Parathyroid adenoma (tissue), 2 donors: ENCODE data around the gene JADE1.
A peak's percentile ranks its signal among the peaks of the same experiment; 100 is the strongest.

Source experiments
- H2AFZ ChIP-seq: fragments of 300-600 bp; sonication (generic); one replicate; pipeline ENCODE4 v1.7.0; 2017; ENCODE audit warnings: antibody characterized with exemption, mild to moderate bottlenecking
- H3K27ac ChIP-seq: fragments of 300-600 bp; sonication (generic); one replicate; pipeline ENCODE4 v1.7.0; 2017
- H3K27me3 ChIP-seq: fragments of 300-600 bp; sonication (generic); one replicate; pipeline ENCODE4 v1.7.0; 2017; ENCODE audit warnings: low read length; ENCODE audit not compliant: control insufficient read depth, insufficient read depth
- H3K36me3 ChIP-seq: fragments of 300-600 bp; sonication (generic); one replicate; pipeline ENCODE4 v1.7.0; 2017; ENCODE audit warnings: low read length; ENCODE audit not compliant: control insufficient read depth, insufficient read depth
- H3K4me1 ChIP-seq: fragments of 300-600 bp; sonication (generic); one replicate; pipeline ENCODE4 v1.7.0; 2017; ENCODE audit warnings: control low read depth
- H3K4me2 ChIP-seq: fragments of 300-600 bp; sonication (generic); one replicate; pipeline ENCODE4 v1.7.0; 2017; ENCODE audit warnings: low read length
- H3K4me3 ChIP-seq: fragments of 300-600 bp; sonication (generic); one replicate; pipeline ENCODE4 v1.7.0; 2017; ENCODE audit warnings: low read depth, low read length
- H3K79me2 ChIP-seq: fragments of 300-600 bp; sonication (generic); one replicate; pipeline ENCODE4 v1.7.0; 2017; ENCODE audit warnings: control low read depth
- H3K9ac ChIP-seq: fragments of 300-600 bp; sonication (generic); one replicate; pipeline ENCODE4 v1.7.0; 2017; ENCODE audit warnings: mild to moderate bottlenecking
- H3K9me3 ChIP-seq: fragments of 300-600 bp; sonication (generic); one replicate; pipeline ENCODE4 v1.7.0; 2017; ENCODE audit warnings: low read length; ENCODE audit not compliant: control insufficient read depth
- TF ChIP-seq, protein P1 (sequence below): fragments of 300-600 bp; sonication (generic); IDR thresholded peaks from one replicate; pipeline ENCODE4 v1.7.0; 2017; ENCODE audit warnings: antibody characterized with exemption, mild to moderate bottlenecking
- donor health status: primary hyperparathyroidism.

The JADE1 gene

DNA sequence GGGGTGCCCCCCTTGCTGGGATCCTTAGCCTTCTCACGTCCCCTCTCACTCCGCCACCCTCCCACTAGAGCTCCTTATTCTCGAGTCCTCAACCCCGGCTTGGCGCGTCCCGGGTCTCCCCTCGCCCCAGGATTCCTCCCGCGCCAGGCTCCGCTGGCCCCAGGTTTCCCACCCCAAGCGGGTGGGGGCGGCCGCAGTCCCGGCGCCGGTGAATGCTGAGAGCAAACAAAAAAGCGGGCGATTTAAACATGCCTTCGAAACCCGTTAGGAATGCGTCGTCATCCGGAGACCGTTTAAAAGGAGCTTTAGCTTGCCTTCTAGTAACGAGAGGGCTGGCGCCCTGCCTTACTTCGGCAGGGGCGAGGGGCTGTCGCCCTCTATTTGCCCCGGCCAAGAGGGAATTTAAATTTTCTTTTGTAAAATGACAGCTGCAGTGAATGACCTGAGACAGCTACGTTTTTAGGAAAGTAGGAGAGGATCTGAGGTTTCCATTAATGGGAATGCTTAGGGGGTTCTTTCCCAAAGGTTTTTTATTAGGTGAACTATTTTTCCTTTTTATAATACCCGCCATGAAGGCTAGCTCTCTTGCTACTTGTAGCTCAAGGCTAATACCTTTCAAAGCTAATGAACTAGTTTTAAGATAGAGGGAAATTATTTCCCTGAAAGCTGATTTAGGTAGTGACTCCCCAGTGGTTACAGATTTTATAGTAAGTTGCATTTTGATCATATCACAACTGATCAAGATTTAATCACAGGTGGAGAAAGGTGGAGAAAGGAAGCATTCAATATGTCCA is 3.1 kb downstream of the JADE1 start:
- TF ChIP-seq, protein P1, sequence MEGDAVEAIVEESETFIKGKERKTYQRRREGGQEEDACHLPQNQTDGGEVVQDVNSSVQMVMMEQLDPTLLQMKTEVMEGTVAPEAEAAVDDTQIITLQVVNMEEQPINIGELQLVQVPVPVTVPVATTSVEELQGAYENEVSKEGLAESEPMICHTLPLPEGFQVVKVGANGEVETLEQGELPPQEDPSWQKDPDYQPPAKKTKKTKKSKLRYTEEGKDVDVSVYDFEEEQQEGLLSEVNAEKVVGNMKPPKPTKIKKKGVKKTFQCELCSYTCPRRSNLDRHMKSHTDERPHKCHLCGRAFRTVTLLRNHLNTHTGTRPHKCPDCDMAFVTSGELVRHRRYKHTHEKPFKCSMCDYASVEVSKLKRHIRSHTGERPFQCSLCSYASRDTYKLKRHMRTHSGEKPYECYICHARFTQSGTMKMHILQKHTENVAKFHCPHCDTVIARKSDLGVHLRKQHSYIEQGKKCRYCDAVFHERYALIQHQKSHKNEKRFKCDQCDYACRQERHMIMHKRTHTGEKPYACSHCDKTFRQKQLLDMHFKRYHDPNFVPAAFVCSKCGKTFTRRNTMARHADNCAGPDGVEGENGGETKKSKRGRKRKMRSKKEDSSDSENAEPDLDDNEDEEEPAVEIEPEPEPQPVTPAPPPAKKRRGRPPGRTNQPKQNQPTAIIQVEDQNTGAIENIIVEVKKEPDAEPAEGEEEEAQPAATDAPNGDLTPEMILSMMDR = no peak
- H3K27me3 ChIP-seq = no peaks in the 10 kb centered on the region
- H3K4me1 ChIP-seq = no peaks in the 10 kb centered on the region
- H3K9me3 ChIP-seq = no peaks in the 10 kb centered on the region
- H3K4me2 ChIP-seq = peak overlapping the region; percentile 93
- peak overlapping the region; percentile 86 for H3K4me3 ChIP-seq
- H3K79me2 ChIP-seq = peaks cover 3% of the 10 kb centered on the region
- peak overlapping the region; percentile 72 for H3K27ac ChIP-seq
- no peaks in the 10 kb centered on the region for H3K36me3 ChIP-seq
- no peak overlapping the region for H3K9ac ChIP-seq
- peak overlapping the region; percentile 72 for H2AFZ ChIP-seq

- peaks cover 3% of the 10 kb centered on the region for H3K4me1 ChIP-seq
- H3K36me3 ChIP-seq = no peaks in the 10 kb centered on the region
- peaks cover 8% of the 10 kb centered on the region for H3K79me2 ChIP-seq
- H3K4me2 ChIP-seq = no peak overlapping the region
- TF ChIP-seq, protein P1 = no peak
- no peak overlapping the region for H2AFZ ChIP-seq
- no peak overlapping the region for H3K4me3 ChIP-seq
- no peaks in the 10 kb centered on the region for H3K9me3 ChIP-seq
- H3K27me3 ChIP-seq = no peaks in the 10 kb centered on the region
- H3K9ac ChIP-seq = no peak overlapping the region
- H3K27ac ChIP-seq = no peak overlapping the region
These were observed 4.5 kb downstream of the JADE1 start for GRCh38 chr4:128813965-128814364.

- TF ChIP-seq, protein P1 = no peak
- H3K79me2 ChIP-seq = peaks cover 20% of the 10 kb centered on the region
- no peaks in the 10 kb centered on the region for H3K27me3 ChIP-seq
- no peak overlapping the region for H3K4me3 ChIP-seq
- H3K36me3 ChIP-seq = no peaks in the 10 kb centered on the region
- H3K9ac ChIP-seq = no peak overlapping the region
- H2AFZ ChIP-seq = no peak overlapping the region
- no peak overlapping the region for H3K4me2 ChIP-seq
- no peak overlapping the region for H3K27ac ChIP-seq
- peaks cover 7% of the 10 kb centered on the region for H3K4me1 ChIP-seq
- no peaks in the 10 kb centered on the region for H3K9me3 ChIP-seq
These were observed 8.9 kb downstream of the JADE1 start for GRCh38 chr4:128818442-128818841.

GRCh38 chr4:128819082-128819742 is 9.7 kb downstream of the JADE1 start:
- no peak overlapping the region for H3K4me2 ChIP-seq
- H3K4me3 ChIP-seq = no peak overlapping the region
- TF ChIP-seq, protein P1 = no peak

More at GRCh38 chr4:128819082-128819742, 9.7 kb downstream of the JADE1 start:
- Histone ChIP-seq H3K79me2 (peaks cover 18% of the 10 kb centered on the region), H3K27me3 (no peaks in the 10 kb centered on the region), H3K9me3 (no peaks in the 10 kb centered on the region), H3K9ac (no peak overlapping the region), H3K36me3 (no peaks in the 10 kb centered on the region), H2AFZ (no peak overlapping the region), H3K4me1 (peaks cover 7% of the 10 kb centered on the region), H3K27ac (no peak overlapping the region)
